Hepatocyte (in vitro differentiated cells): ENCODE measurements around the gene ZNF462.

ENCODE experiments used
- EZH2 ChIP-seq: fragments of 200-600 bp; sonication (generic); IDR thresholded peaks from 2 replicates; pipeline ENCODE4 v1.6.1; 2016; ENCODE audit warnings: antibody characterized with exemption, mild to moderate bottlenecking, borderline replicate concordance
- EZH2phosphoT487 ChIP-seq: fragments of 200-600 bp; sonication (generic); IDR thresholded peaks from one replicate; pipeline ENCODE4 v1.6.1; 2018; ENCODE audit warnings: antibody characterized with exemption, mild to moderate bottlenecking, low read depth, moderate library complexity; ENCODE audit not compliant: unreplicated experiment, severe bottlenecking
- TF ChIP-seq, protein P1 (sequence below): fragments of 200-600 bp; sonication (generic); IDR thresholded peaks from 2 replicates; pipeline ENCODE4 v1.5.1; 2016; ENCODE audit warnings: antibody characterized with exemption, mild to moderate bottlenecking; ENCODE audit not compliant: poor library complexity

DNA sequence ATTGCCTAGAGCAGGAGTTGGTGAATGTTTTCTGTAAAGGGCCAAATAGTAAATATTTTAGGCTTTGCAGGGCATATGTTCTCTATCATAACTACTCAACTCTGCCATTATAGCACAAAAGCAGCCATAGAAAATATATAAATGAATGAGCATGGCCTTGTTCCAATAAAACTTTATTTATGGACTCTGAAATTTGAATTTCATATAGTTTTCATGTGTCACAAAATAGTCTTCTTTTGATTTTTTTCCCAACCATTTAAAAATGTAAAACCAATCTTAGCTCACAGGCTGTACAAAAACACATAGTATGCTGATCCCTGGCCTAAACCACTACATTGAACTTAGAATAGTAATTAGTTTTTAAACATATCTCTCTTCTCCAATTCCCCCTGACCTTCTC lies 179.6 kb downstream of the ZNF462 start:
- TF ChIP-seq, protein P1, sequence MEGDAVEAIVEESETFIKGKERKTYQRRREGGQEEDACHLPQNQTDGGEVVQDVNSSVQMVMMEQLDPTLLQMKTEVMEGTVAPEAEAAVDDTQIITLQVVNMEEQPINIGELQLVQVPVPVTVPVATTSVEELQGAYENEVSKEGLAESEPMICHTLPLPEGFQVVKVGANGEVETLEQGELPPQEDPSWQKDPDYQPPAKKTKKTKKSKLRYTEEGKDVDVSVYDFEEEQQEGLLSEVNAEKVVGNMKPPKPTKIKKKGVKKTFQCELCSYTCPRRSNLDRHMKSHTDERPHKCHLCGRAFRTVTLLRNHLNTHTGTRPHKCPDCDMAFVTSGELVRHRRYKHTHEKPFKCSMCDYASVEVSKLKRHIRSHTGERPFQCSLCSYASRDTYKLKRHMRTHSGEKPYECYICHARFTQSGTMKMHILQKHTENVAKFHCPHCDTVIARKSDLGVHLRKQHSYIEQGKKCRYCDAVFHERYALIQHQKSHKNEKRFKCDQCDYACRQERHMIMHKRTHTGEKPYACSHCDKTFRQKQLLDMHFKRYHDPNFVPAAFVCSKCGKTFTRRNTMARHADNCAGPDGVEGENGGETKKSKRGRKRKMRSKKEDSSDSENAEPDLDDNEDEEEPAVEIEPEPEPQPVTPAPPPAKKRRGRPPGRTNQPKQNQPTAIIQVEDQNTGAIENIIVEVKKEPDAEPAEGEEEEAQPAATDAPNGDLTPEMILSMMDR = no peak
- TF ChIP-seq EZH2phosphoT487 (no peak), EZH2 (no peak)
